HFFc6 (cell line): ENCODE data around the gene CBLIF. TPM values are rescaled to one million over a fixed set of nuclear protein-coding genes. Genes with fewer than 3 reads are reported as not detected.
"Not testable (repeated sequence)": the region's sequence is repeated elsewhere in the genome, so short reads cannot be mapped to it uniquely, and the experiment has no call there.

ENCODE experiments used
- DNase-seq: peaks from one replicate; pipeline ENCODE4 v3.0.0-alpha.2; 2018
- H3K27ac Mint-ChIP-seq: 2 replicates; pipeline ENCODE4 v1.8.0; 2020; ENCODE audit warnings: mild to moderate bottlenecking, mixed read lengths
- H3K27me3 Mint-ChIP-seq: 2 replicates; pipeline ENCODE4 v1.8.0; 2021; ENCODE audit warnings: mild to moderate bottlenecking, moderate library complexity, mixed read lengths; ENCODE audit not compliant: insufficient read depth
- H3K36me3 Mint-ChIP-seq: 2 replicates; pipeline ENCODE4 v1.8.0; 2021; ENCODE audit warnings: low read depth, mixed read lengths
- H3K4me1 Mint-ChIP-seq: 2 replicates; pipeline ENCODE4 v1.8.0; 2020; ENCODE audit warnings: low read depth, mixed read lengths
- H3K4me3 Mint-ChIP-seq: 2 replicates; pipeline ENCODE4 v1.8.0; 2020; ENCODE audit warnings: mild to moderate bottlenecking, moderate library complexity, mixed read lengths
- H3K9me3 Mint-ChIP-seq: 2 replicates; pipeline ENCODE4 v1.8.0; 2020; ENCODE audit warnings: mild to moderate bottlenecking, mixed read lengths
- CTCF ChIP-seq: fragments of 200-600 bp; sonication (generic); IDR thresholded peaks from 2 replicates; pipeline ENCODE4 v1.5.0; 2021; ENCODE audit warnings: antibody characterized with exemption, mild to moderate bottlenecking
- total RNA-seq, 6 experiments: library from RNA; stranded (reverse); fragmentation: NEBNext Ultra II Directional; extraction: Animal tissue kit (Norgen Biotek cat#: 25700); gene quantifications; 2 replicates in 1 of 6; 3 replicates in 5 of 6; pipeline ENCODE4 v1.2.3, GENCODE V29; 2021

The CBLIF gene
- total RNA-seq, 6 experiments from 2014 or later, result not detected

GRCh38 chr11:59857439-59858434 lies 12.4 kb upstream of the CBLIF start:
- Mint-ChIP-seq H3K4me1 (peaks cover 15% of the 10 kb centered on the region), H3K4me3 (no peak overlapping the region; the same call in 1 of the 2 replicates), H3K36me3 (no peaks in the 10 kb centered on the region), H3K9me3 (no peaks in the 10 kb centered on the region), H3K27ac (no peak overlapping the region), H3K27me3 (peaks cover 2% of the 10 kb centered on the region)
- no peak for TF ChIP-seq CTCF
- peak; percentile 1 for DNase-seq

- Mint-ChIP-seq H3K36me3 (no peaks in the 10 kb centered on the region), H3K27me3 (peaks cover 2% of the 10 kb centered on the region), H3K4me1 (peaks cover 15% of the 10 kb centered on the region), H3K27ac (no peak overlapping the region), H3K9me3 (no peaks in the 10 kb centered on the region), H3K4me3 (no peak overlapping the region)
- no peak for DNase-seq
- no peak for TF ChIP-seq CTCF
Observed at GRCh38 chr11:59854871-59855270, 9.6 kb upstream of the CBLIF start.

- not testable (repeated sequence) for H3K4me1 Mint-ChIP-seq, H3K4me3 Mint-ChIP-seq, DNase-seq, H3K36me3 Mint-ChIP-seq, H3K27ac Mint-ChIP-seq, H3K9me3 Mint-ChIP-seq, H3K27me3 Mint-ChIP-seq
Observed at GRCh38 chr11:59851416-59851815, 6.1 kb upstream of the CBLIF start.

- not testable (repeated sequence) for H3K9me3 Mint-ChIP-seq, H3K36me3 Mint-ChIP-seq, H3K27ac Mint-ChIP-seq, H3K27me3 Mint-ChIP-seq, DNase-seq, H3K4me3 Mint-ChIP-seq, H3K4me1 Mint-ChIP-seq
Observed at GRCh38 chr11:59849551-59849950, 4.3 kb upstream of the CBLIF start.

- no peak overlapping the region for H3K4me3 Mint-ChIP-seq
- no peak for TF ChIP-seq CTCF
Observed at GRCh38 chr11:59849129-59849528, 3.8 kb upstream of the CBLIF start.

GRCh38 chr11:59848439-59848838 lies 3.1 kb upstream of the CBLIF start:
- not testable (repeated sequence) for H3K27ac Mint-ChIP-seq, H3K4me3 Mint-ChIP-seq, H3K9me3 Mint-ChIP-seq, H3K36me3 Mint-ChIP-seq, H3K27me3 Mint-ChIP-seq, DNase-seq, H3K4me1 Mint-ChIP-seq

More at GRCh38 chr11:59849129-59849528, 3.8 kb upstream of the CBLIF start:
- no peak overlapping the region for H3K27ac Mint-ChIP-seq
- peaks cover 3% of the 10 kb centered on the region for H3K27me3 Mint-ChIP-seq
- no peaks in the 10 kb centered on the region for H3K9me3 Mint-ChIP-seq
- no peaks in the 10 kb centered on the region for H3K4me1 Mint-ChIP-seq
- no peaks in the 10 kb centered on the region for H3K36me3 Mint-ChIP-seq
- DNase-seq, result no peak

- Mint-ChIP-seq H3K27me3 (peaks cover 3% of the 10 kb centered on the region), H3K27ac (no peak overlapping the region), H3K36me3 (no peaks in the 10 kb centered on the region), H3K9me3 (no peaks in the 10 kb centered on the region), H3K4me1 (no peaks in the 10 kb centered on the region), H3K4me3 (no peak overlapping the region)
- no peak for DNase-seq
- no peak for TF ChIP-seq CTCF
Observed at GRCh38 chr11:59847626-59848025, 2.3 kb upstream of the CBLIF start.
